ENCODE measurements around the gene TCHP.

DNA sequence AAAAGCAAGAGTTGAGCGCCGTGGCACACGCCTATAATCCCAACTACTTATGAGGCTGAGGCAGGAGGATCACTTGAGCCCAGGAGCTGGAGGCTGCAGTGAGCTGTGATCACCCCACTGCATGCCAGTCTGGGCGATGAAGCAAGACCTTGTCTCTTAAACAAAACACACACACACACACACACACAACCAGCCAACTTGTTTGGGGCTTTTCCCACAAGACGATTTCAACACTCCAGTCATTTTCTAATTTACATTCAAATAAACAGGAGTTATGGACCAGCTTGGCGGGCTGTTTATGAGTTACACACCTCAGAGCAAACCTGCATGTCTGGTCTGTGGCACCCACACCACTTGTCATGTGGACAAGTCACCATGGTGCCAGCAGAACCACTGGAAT, 26.4 kb upstream of the TCHP start:
- TF ChIP-seq, protein P1, sequence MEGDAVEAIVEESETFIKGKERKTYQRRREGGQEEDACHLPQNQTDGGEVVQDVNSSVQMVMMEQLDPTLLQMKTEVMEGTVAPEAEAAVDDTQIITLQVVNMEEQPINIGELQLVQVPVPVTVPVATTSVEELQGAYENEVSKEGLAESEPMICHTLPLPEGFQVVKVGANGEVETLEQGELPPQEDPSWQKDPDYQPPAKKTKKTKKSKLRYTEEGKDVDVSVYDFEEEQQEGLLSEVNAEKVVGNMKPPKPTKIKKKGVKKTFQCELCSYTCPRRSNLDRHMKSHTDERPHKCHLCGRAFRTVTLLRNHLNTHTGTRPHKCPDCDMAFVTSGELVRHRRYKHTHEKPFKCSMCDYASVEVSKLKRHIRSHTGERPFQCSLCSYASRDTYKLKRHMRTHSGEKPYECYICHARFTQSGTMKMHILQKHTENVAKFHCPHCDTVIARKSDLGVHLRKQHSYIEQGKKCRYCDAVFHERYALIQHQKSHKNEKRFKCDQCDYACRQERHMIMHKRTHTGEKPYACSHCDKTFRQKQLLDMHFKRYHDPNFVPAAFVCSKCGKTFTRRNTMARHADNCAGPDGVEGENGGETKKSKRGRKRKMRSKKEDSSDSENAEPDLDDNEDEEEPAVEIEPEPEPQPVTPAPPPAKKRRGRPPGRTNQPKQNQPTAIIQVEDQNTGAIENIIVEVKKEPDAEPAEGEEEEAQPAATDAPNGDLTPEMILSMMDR (IDR thresholded peaks at IDR 0.05): no peak
- no peak for TF ChIP-seq POLR2A (IDR thresholded peaks at IDR 0.05)
